ENCODE measurements around the gene SCNM1.
"Not testable (repeated sequence)": the region's sequence is repeated elsewhere in the genome, so short reads cannot be mapped to it uniquely, and the experiment has no call there.

SCNM1 gene

DNA sequence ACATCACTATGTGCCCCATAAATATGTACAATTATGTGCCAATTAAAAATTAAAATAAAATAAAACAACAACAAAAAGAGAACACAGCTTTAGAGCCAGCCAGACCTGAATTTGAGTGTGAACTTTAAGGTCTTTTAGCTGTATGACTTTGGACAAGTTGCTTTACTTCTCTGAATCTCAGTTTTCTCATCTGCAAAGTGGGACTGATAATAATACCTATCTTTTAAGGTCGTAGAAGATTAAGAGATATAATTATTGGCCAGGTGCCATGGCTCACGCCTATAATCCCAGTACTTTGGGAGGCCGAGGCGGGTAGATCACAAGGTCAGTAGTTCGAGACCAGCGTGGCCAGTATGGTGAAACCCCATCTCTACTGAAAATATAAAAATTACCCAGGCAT, 27.4 kb downstream of the SCNM1 start:
- DNase-seq (ENCODE audit: low read depth in 2 of 2): no peak

DNA sequence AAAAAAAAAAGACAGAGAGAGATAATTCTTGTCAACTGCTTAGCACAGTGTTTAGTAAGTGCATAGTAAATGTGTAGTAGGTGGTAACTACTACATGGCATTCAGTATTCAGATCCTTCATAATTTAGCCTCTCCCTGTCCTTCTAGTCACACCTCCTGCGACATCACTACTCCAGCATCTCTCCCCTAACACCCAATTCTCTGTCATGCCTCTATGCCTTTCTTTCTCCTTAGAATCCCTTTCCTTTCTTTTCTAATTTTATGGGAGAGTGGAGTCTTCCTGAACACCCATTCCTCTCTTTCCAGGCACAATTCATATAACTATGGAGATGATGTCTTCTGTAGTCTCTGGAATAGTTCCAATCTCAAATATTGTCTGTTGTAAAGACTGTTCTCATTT, 27.9 kb downstream of the SCNM1 start:
- DNase-seq (ENCODE audit: low read depth in 2 of 2): no peak

DNA sequence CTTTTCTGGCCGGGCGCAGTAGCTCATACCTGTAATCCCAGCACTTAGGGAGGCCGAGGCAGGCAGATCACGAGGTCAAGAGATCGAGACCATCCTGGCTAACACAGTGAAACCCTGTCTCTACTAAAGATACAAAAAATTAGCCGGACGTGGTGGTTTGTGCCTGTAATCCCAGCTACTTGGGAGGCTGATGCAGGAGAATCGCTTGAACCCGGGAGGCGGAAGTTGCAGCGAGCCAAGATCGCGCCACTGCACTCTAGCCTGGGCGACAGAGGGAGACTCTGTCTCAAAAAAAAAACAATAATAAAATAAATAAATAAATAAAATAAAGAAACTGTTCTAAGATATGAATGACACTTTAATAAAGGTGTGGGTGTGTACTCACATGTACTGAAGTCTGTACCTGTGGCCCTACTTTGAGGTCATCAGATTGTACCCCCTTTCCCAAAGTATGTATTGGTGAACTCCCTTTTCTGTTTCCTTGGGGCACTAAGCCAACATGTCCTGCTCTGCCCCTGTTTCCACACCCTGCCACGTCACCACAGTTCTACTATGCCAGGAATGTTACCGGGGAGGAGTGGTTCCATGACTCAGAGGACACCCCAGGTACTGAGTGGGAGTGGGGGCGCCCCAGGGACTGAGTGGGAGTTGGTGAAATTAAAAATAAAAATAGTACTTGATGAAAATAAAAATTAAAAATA, 29.1 kb downstream of the SCNM1 start:
- DNase-seq (ENCODE audit: low read depth in 2 of 2): not testable (repeated sequence)

DNA sequence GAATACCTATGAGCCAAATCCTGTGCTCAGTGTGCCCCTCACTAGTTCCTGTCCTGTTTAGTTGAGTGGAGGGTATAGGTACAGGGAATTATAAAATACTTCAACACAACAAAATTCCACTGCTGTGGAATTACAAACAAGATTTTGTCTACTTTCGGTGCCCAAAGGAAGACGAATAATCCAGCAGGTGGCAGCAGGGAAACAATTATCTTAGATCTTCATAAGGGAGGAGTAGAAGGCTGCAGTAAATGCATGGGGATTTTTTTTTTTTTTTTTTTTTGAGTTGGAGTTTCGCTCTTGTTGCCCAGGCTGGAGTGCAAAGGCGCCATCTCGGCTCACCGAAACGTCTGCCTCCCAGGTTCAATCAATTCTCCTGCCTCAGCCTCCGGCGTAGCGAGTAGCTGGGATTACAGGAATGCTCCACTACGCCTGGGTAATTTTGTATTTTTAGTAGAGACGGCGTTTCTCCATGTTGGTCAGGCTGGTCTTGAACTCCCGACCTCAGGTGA, 30.4 kb downstream of the SCNM1 start:
- no peak for DNase-seq (ENCODE audit: low read depth in 2 of 2)

DNA sequence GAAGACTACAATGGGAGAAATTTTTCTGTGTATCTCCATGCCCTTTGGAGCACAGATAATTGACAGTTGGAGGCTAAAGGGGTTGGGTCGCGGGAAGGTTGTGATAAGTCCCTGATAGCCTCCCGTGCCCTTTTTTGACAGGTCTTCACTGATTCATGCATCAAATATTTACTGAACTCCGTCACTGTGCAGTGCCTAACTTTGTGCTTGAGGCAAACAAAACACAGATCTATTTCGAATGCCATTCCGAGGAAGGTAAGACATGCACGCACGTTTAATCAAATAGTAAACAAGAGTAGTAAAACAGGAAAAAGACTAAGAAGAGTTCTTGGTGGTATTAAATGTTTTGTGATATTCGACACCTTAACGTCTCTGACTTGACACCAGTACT, 31.9 kb downstream of the SCNM1 start:
- no peak for DNase-seq (ENCODE audit: low read depth in 2 of 2)

DNA sequence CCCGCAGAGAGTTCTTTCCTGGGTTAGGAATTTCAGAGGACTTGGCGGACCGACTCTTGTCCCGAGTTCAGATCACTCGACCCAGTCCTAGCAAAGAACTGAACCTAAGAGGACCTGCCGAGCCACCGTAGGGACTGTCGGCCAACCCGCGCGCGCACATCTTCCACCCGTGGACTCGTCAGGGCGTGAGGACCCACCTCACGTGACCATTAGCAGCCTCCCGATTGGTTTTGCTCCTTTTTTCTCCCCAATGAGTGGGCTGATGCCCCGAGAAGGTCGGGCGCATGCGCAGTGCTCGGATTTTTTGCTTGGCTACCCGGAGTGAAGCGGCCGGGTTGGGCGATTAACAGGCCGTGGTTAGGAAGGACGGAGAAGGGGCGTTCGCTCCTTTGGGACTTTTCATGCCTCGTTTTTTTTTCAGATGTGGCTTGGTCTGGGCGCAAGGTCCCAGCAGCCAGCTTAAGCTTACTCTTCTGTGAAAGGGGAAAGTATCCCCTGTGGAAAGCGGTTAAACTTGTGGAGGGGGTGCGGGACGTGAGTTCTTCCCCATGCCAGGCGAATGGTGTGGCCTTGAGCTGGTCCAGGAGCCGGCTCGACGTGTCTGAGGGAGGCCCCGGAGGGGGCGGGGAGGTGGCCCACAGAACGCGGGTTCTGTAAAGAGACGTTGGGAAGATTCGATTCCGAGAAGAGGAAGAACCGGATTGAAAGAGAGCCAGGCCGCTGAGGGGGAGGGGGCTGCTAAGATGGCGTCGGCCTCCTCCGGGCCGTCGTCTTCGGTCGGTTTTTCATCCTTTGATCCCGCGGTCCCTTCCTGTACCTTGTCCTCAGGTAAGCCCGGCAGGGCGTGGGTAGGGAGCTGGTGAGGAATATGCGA, 32.5 kb downstream of the SCNM1 start, which contains the start of gene PIP5K1A:
Gene PIP5K1A (plus strand): TSS at position 299 of the 874 bp plus-strand sequence. CDS start 445 bp downstream, at position 744.
- peak; percentile 96 to 97 for DNase-seq (ENCODE audit: low read depth in 2 of 2)

DNA sequence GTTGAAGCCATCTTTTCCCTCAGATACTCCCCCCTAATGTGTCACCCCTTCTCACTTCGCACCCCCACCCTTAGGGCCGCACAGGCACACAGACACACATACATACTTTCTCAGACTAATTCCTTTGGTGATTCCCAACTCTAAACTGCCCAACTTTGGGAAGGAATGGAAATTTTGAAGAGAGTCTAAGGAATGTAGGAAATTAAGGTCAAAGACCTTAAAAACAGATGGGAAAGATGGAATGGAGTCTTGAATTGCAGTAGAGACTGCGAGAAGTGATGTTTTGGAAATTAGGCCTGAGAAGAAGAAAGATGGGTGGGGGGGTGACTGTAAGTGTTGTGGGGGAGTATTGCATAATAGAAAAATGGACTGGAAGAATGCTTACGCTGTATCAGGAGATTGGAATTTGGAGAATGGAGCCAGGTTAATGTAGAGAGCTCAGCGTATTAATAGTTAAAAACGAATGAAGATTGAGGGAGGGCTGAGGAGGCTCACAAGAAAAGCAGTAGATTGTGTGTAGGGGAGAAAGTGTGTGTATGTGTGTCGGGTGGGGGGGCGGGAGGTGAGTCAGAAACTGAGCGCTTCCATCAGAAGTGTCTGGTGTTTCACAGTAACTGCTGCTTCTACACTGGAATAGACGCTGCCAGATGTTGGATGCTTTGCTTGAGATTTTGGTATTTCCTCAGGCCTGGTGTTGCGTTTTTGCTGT, 34.1 kb downstream of the SCNM1 start:
- DNase-seq (ENCODE audit: low read depth in 2 of 2): no peak

DNA sequence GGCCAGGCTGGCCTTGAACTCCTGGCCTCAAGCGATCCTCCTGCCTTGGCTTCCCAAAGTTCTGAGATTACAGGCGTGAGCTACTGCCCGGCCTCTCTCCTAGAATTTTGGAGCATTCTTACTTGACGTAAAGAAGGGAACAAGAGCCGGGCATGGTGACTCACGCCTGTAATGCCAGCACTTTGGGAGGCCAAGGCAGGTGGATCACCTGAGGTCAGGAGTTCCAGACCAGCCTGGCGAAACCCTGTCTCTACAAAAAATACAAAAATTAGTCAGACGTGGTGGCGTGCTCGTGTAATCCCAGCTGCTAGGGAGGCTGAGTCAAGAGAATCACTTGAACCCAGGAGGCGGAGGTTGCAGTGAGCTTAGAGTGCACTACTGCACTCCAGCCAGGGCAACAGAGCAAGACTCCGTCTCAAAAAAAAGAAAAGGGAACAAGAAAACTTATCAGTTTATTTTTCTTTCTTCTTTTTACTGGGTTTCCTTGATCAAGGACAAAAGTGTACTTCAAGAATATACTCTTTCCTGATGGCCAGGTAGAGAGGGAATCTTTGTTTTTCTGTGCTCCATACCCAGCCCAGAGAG, 39.5 kb downstream of the SCNM1 start:
- DNase-seq (ENCODE audit: low read depth in 2 of 2): not testable (repeated sequence)

DNA sequence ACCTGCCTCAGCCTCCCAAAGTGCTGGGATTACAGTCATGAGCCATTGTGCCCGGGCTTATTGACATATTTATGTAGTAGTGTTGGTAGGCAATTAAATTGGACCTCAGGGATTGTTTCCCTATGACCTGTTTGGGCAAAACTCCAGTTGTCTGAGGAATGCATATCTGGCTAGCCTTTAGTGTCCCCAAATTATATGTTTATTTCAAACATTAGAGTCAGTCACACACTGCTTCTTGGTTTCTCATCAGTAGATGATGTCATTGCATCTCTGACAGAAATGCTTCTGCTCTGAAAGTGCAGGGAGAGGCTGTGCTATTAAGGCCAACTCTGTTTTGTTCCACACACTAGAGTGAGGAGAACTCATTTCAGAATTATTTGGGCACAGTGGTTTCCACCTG, 44.9 kb downstream of the SCNM1 start:
- no peak for DNase-seq (ENCODE audit: low read depth in 2 of 2)

DNA sequence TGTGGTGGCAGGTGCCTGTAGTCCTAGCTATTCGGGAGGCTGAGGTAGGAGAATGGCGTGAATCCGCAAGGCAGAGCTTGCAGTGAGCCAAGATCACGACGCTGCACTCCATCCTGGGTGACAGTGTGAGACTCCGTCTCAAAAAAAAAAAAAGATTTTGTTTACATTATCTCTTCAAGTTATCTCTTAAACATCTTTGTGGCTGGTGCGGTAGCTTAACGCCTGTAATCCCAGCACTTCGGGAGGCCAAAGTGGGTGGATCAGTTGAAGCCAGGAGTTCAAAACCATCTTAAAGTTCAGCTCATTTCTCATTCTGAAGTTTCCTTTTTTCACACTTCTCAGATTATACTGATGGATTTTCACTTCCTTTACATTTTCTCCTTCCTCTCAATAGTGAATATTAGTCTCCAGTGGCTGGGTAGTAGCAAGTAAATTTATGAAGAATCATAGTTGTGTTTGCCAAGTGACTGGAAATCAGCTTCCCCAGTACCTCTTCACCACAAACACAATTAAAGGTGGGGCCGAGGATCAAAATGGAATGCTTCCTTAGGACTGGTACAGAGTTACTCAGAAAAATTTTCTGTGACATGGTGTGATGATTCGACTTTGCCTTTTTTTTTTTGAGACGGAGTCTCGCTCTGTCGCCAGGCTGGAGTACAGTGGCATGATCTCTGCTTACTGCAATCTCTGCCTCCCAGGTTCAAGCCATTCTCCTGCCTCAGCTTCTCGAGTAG, 46.2 kb downstream of the SCNM1 start:
- no peak for DNase-seq (ENCODE audit: low read depth in 2 of 2)

DNA sequence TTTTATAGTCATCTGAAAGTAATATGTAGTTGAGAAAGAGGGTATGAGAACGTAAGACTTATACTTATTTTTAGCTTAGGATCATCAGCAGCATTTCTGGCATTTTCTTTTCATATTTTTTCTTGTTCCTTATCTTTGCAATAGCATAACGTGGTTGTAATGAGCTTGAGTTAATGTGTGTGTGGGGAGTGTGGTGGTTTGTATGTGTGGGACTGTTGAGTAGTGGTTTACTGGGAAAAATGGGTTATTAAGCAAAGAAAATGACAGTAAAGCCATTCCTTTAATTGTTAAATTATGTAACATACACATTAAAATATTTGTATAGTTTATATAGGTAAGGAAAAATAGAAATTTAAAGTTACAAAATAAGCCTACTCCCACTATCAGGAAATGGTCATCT, 47.6 kb downstream of the SCNM1 start:
- no peak for DNase-seq (ENCODE audit: low read depth in 2 of 2)

All from stimulated activated CD8-positive, alpha-beta memory T cell treated with anti-CD3 and anti-CD28 coated beads, Interleukin-15, amount 100 ng/mL, for 48 hours (primary cell).